Psoas muscle (tissue), 8 donors: ENCODE data around the gene SARDH. TPM values are rescaled to one million over a fixed set of nuclear protein-coding genes. Genes with fewer than 3 reads are reported as not detected.
A peak's percentile ranks its signal among the peaks of the same experiment; 100 is the strongest.

Experiments used
- ATAC-seq, 4 donors: fragments of 200-7000 bp; cut with Tn5 transposase; one replicate each; pipeline ENCODE4 v1.9.1; 2020; ENCODE audit warnings: moderate library complexity in 3 of 4, mild to moderate bottlenecking in 2 of 4
- DNase-seq, 2 donors: peaks; one replicate each; pipeline ENCODE4 v3.0.0-alpha.2; 2020
- H3K27ac ChIP-seq: fragments of 200-600 bp; one replicate; pipeline ENCODE4 v1.8.0; 2022
- H3K27me3 ChIP-seq, 3 donors: fragments of 200-600 bp in 1 of 3; one replicate each; pipeline versions ENCODE4 v1.6.1 to v1.8.0; 2013 to 2022; ENCODE audit warnings: low read length in 2 of 3, mild to moderate bottlenecking in 2 of 3, moderate library complexity in 1 of 3; ENCODE audit not compliant: insufficient read depth in 3 of 3
- H3K36me3 ChIP-seq, 2 donors: fragments of 200-600 bp in 1 of 2; one replicate each; pipeline versions ENCODE4 v1.6.1 to v1.8.0; 2013 to 2022; ENCODE audit warnings: low read depth in 1 of 2, mild to moderate bottlenecking in 1 of 2, moderate library complexity in 1 of 2; ENCODE audit not compliant: insufficient read depth in 1 of 2
- H3K4me1 ChIP-seq: fragments of 200-600 bp; one replicate; pipeline ENCODE4 v1.8.0; 2022
- H3K4me3 ChIP-seq: fragments of 200-600 bp; one replicate; pipeline ENCODE4 v1.8.0; 2022; ENCODE audit warnings: mild to moderate bottlenecking
- H3K9me3 ChIP-seq: fragments of 200-600 bp; one replicate; pipeline ENCODE4 v1.8.0; 2022
- WGBS, 3 donors: extraction: QIAGEN DNeasy Blood & Tissue Kit; methylation state at CpG; one replicate each; pipeline versions ENCODE4 v1.1.6 to v1.1.7; 2013; 5-methylcytosine and 5-hydroxymethylcytosine counted together
- intact Hi-C, 2 donors: fragments of 100-400 bp; cut with DNase I; formaldehyde crosslinking; loops; one replicate each; pipeline versions ENCODE4 v1.11.0 to v1.14.2; 2022
- polyA plus RNA-seq, 3 donors: library from polyadenylated mRNA; stranded (reverse); fragments of 200-250 nt; gene quantifications; one replicate each; pipeline ENCODE4 v1.2.3, GENCODE V29; 2013
- total RNA-seq, 4 donors: library from RNA; stranded (reverse); fragmentation: NEBNext Ultra II Directional in 2 of 4; extraction: Animal tissue kit (Norgen Biotek cat#: 25700) in 2 of 4; gene quantifications; one replicate each; pipeline versions ENCODE4 v1.2.1 to v1.2.4, GENCODE V29; 2021 to 2023
- TF ChIP-seq, protein P1 (sequence below): fragments of 200-600 bp; IDR thresholded peaks from one replicate; pipeline ENCODE4 v1.8.0; 2022; ENCODE audit warnings: antibody characterized with exemption
- donor health status: healthy with polysubstance abuse.
- donor health status: DM: no; HTN: no; CAD: no; lungs with moderate emphysema.
- donor health status: Bipolar disorder and iron deficiency.
- donor health status: healthy.
- donor health status: DM: yes; HTN: yes; CAD: no.
- donor health status: DM: no; HTN: no; CAD: no.
- donor health status: DM: no; HTN: no; CAD: no.
- donor health status: DM: yes; HTN: yes; CAD: no.

SARDH gene
- total and polyA plus RNA-seq, 7 donors = 0.16 to 2.5 (median 0.62) TPM

DNA sequence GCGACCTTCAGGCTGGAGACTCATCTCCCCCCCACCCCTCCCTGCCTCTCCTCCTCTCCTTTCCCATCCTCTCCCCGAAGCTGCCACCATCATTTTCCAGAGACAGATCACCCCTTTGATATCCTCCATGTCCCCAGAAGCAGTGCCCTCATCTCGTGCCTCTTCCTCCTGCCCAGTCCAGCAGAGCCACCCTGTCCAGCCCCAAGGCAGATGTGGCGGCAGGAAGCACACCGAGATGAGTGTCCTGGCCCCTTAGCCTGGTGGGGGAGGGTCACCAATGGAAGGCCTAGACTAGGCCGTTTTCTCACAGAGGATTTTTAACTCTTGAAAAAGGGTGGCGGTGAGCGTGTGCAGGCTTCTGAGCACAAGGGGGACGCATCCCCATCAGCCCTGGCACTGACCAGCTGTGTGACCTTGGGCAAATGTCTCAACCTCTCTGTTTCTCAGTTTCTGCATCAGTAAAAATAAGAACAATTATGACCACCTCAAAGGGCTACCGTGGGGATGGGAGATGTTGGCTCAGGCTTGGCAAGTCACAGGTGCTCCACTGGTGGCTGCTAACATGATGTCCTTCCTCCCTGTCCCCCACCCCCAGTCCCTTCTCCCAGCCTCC, 48.9 kb downstream of the SARDH start:
- no peaks in the 10 kb centered on the region for H3K9me3 ChIP-seq
- H3K27ac ChIP-seq = no peak overlapping the region
- WGBS, 3 donors = 88 to 90% (median 89%) methylated on average over 10 of the region's 10 CpGs
- intact Hi-C loops = no loop called here
- no peak overlapping the region for H3K4me3 ChIP-seq
- TF ChIP-seq, protein P1, sequence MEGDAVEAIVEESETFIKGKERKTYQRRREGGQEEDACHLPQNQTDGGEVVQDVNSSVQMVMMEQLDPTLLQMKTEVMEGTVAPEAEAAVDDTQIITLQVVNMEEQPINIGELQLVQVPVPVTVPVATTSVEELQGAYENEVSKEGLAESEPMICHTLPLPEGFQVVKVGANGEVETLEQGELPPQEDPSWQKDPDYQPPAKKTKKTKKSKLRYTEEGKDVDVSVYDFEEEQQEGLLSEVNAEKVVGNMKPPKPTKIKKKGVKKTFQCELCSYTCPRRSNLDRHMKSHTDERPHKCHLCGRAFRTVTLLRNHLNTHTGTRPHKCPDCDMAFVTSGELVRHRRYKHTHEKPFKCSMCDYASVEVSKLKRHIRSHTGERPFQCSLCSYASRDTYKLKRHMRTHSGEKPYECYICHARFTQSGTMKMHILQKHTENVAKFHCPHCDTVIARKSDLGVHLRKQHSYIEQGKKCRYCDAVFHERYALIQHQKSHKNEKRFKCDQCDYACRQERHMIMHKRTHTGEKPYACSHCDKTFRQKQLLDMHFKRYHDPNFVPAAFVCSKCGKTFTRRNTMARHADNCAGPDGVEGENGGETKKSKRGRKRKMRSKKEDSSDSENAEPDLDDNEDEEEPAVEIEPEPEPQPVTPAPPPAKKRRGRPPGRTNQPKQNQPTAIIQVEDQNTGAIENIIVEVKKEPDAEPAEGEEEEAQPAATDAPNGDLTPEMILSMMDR = no peak
- no peaks in the 10 kb centered on the region for H3K4me1 ChIP-seq
- ATAC-seq (no peak), DNase-seq (peak; percentile 4 to 15)
- H3K36me3 ChIP-seq = no peaks in the 10 kb centered on the region
- H3K27me3 ChIP-seq = no peaks in the 10 kb centered on the region

DNA sequence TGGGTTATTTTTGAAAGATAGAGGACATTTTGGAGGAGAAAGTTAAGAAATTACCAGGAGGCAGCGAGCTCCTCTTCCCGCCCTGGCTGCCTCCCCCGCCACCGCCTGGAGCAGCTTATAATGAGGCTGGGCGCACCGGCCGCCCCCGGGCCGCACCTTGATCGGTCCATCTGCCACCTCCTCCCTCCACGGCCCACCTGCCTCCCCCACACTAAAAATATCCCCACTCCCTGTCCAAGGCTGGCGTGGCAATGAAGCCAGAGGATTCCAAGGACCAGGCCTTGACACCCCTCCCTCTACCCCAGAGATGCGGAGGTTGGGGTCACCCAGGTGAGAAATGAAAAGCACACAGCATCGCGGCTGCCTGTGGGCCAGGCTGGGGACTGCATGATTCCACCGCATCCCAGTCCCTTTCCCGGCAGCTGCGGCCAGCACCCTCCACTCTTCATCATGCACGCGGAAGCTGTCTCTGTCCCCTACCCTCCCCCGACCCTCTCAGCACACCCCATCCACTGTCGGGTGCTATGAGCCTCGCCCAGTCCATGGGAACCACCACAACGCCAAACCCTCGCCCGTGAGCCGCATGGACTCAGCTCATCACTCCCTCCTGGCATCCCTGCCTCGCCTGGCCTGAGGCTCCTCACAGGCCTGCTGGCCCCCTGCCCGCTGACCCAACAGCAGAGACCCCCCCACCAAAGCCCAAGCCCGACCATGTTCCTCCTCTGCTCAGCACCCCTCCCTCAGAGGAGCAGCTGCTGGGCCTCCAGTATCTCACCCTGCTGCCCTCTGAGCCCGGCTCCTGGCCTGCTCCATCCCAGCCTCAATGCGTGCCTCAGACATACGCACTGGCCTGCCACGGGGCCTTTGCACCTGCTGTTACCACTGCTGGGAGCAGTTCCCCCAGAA, 50.0 kb downstream of the SARDH start:
- Histone ChIP-seq H3K9me3 (no peaks in the 10 kb centered on the region), H3K27ac (no peak overlapping the region), H3K4me3 (no peak overlapping the region), H3K27me3 (no peaks in the 10 kb centered on the region), H3K4me1 (no peaks in the 10 kb centered on the region), H3K36me3 (no peaks in the 10 kb centered on the region)
- 89 to 91% (median 91%) methylated on average over 34 of the region's 34 CpGs for WGBS, 3 donors
- ATAC-seq (no peak), DNase-seq (peak; percentile 7 to 31)
- TF ChIP-seq, protein P1 = no peak
- intact Hi-C loops = no loop called here

GRCh38 chr9:133686642-133687575, 51.2 kb downstream of the SARDH start:
- WGBS, 3 donors = 74 to 84% (median 75%) methylated on average over 24 of the region's 24 CpGs
- intact Hi-C loops = no loop called here
- no peaks in the 10 kb centered on the region for H3K27me3 ChIP-seq
- ATAC-seq (peak in 3 of 4 donors; percentile 56 to 73 (median 60)), DNase-seq (peak; percentile 13 to 40)
- no peaks in the 10 kb centered on the region for H3K36me3 ChIP-seq
- no peak overlapping the region for H3K4me3 ChIP-seq
- TF ChIP-seq, protein P1 = no peak
- H3K27ac ChIP-seq = no peak overlapping the region
- H3K9me3 ChIP-seq = no peaks in the 10 kb centered on the region
- H3K4me1 ChIP-seq = no peaks in the 10 kb centered on the region

DNA sequence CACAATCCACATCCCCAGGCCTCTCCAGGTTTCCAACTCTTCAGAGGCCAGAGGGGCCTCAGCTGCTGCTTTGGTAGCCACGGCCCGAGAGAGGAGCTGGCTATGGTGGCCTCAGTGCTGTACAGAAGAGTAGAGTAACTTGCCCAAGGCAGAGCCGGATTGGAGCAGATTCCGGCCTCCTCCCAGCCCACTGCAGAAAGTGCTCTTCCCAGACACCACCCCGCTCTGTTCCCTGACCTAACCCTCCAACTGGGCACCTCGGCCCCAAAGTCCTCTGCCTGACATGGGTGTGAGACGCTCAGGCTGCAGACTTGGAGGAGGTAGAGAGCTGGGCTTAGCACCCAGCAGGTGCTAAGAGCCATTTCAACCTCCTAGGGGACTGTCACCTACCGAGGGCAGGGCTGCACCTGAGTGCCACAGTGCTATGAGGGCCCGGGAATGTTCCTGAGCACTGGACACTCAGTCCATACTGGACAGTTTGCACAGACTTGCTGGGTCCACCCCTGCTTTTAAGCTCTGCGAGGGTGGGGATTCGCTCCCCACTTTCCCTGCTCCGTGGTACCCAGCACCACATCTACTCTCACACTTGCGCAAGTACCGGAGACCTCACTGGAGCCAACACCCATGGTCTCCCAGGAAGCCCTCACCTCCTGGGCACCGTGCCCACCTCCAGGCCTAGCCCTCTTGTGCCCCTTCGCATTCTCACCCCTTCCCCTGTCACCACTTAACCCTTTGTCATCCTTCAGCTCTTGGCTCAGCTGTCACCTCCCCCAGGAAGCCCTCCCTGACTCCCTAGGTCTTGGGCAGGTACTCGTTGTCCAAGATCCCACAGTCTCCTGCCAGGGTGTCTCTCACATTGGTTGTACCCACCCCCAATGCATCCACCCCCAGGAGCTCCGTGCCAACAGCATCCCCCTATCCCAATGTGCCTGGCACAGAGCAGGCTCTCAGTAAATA, 52.2 kb downstream of the SARDH start:
- DNase-seq (peak; percentile 8 to 34), ATAC-seq (no peak)
- intact Hi-C loops = no loop called here
- H3K4me1 ChIP-seq = no peaks in the 10 kb centered on the region
- H3K27me3 ChIP-seq = no peaks in the 10 kb centered on the region
- no peaks in the 10 kb centered on the region for H3K36me3 ChIP-seq
- WGBS, 3 donors = 90 to 91% (median 90%) methylated on average over 18 of the region's 18 CpGs
- H3K9me3 ChIP-seq = no peaks in the 10 kb centered on the region
- TF ChIP-seq, protein P1 = no peak
- H3K27ac ChIP-seq = no peak overlapping the region
- no peak overlapping the region for H3K4me3 ChIP-seq
